Natural killer cell (primary cell): ENCODE results near the gene CATSPERE. TPM values are rescaled to one million over a fixed set of nuclear protein-coding genes. Genes with fewer than 3 reads are reported as not detected.

ENCODE experiments used
- ATAC-seq, 3 donors: fragments of 150-1000 bp in 2 of 3; fragments of 200-7000 bp in 1 of 3; cut with Tn5 transposase; 1 replicate in 1 of 3; 2 replicates in 2 of 3; pipeline ENCODE4 v1.10.0; 2021; ENCODE audit warnings: mild to moderate bottlenecking in 2 of 3, moderate library complexity in 2 of 3
- DNase-seq, 2 donors: peaks; one replicate each; pipeline versions ENCODE4 v3.0.0 to v3.0.0-alpha.2; 2013 to 2021; ENCODE audit warnings: mixed read lengths in 1 of 2
- H3K27ac ChIP-seq: one replicate; pipeline ENCODE4 v1.5.1; 2013; ENCODE audit warnings: mild to moderate bottlenecking, low read length
- H3K27me3 ChIP-seq: one replicate; pipeline ENCODE4 v1.6.1; 2013; ENCODE audit warnings: low read length; ENCODE audit not compliant: control insufficient read depth, insufficient read depth
- H3K36me3 ChIP-seq: one replicate; pipeline ENCODE4 v1.6.1; 2013; ENCODE audit warnings: low read length; ENCODE audit not compliant: control insufficient read depth, insufficient read depth
- H3K4me1 ChIP-seq: one replicate; pipeline ENCODE4 v1.6.1; 2013; ENCODE audit warnings: low read length; ENCODE audit not compliant: control insufficient read depth, insufficient read depth
- H3K4me3 ChIP-seq: one replicate; pipeline ENCODE4 v1.5.1; 2013; ENCODE audit warnings: low read length
- H3K9me3 ChIP-seq: one replicate; pipeline ENCODE4 v1.6.1; 2013; ENCODE audit warnings: low read length; ENCODE audit not compliant: control insufficient read depth, insufficient read depth
- H3K27ac Mint-ChIP-seq, 2 donors: one replicate each; pipeline ENCODE4 v1.8.0; 2022; ENCODE audit warnings: mild to moderate bottlenecking in 2 of 2, mixed read lengths in 2 of 2, moderate library complexity in 1 of 2
- H3K27me3 Mint-ChIP-seq, 2 donors: one replicate each; pipeline ENCODE4 v1.8.0; 2022; ENCODE audit warnings: low read depth in 2 of 2, mixed read lengths in 2 of 2
- H3K36me3 Mint-ChIP-seq: one replicate; pipeline ENCODE4 v1.8.0; 2022; ENCODE audit warnings: mixed read lengths
- H3K4me1 Mint-ChIP-seq, 2 donors: one replicate each; pipeline ENCODE4 v1.8.0; 2022; ENCODE audit warnings: mixed read lengths in 2 of 2
- H3K4me3 Mint-ChIP-seq: one replicate; pipeline ENCODE4 v1.8.0; 2022; ENCODE audit warnings: mild to moderate bottlenecking, moderate library complexity, mixed read lengths
- H3K9me3 Mint-ChIP-seq, 2 donors: one replicate each; pipeline ENCODE4 v1.8.0; 2022; ENCODE audit warnings: mixed read lengths in 2 of 2
- CTCF ChIP-seq: fragments of 200-600 bp; IDR thresholded peaks from one replicate; pipeline ENCODE4 v1.8.0; 2022; ENCODE audit warnings: antibody characterized with exemption
- WGBS: methylation state at CpG from one replicate; pipeline ENCODE4 v1.1.7; 2013; ENCODE audit warnings: missing lambda C conversion rate; ENCODE audit not compliant: insufficient coverage; 5-methylcytosine and 5-hydroxymethylcytosine counted together
- intact Hi-C: fragments of 100-400 bp; cut with micrococcal nuclease; formaldehyde crosslinking; loops from one replicate; pipeline ENCODE4 v1.14.2; 2022
- total RNA-seq, 4 donors: library from RNA; stranded (reverse); fragments of 120-200 nt in 1 of 4; gene quantifications; one replicate each; pipeline versions ENCODE4 v1.2.3 to v1.2.4, GENCODE V29; 2013 to 2022

CATSPERE gene
- total RNA-seq, 3 donors from 2014 or later (not counting 1 experiment from before 2014, with no cell fraction given), result 0.79 to 1.4 (median 0.80) TPM

- Mint-ChIP-seq H3K9me3 (no peaks in the 10 kb centered on the region), H3K4me3 (no peak overlapping the region), H3K27me3 (no peaks in the 10 kb centered on the region), H3K36me3 (peaks cover 30% of the 10 kb centered on the region), H3K27ac (peak overlapping the region in 1 of 2 donors; percentile 17), H3K4me1 (peaks cover 10 to 19% of the 10 kb centered on the region in 2 donors)
- Histone ChIP-seq H3K4me3 (no peak overlapping the region), H3K27me3 (no peaks in the 10 kb centered on the region), H3K36me3 (peaks cover 96% of the 10 kb centered on the region), H3K27ac (no peak overlapping the region), H3K9me3 (no peaks in the 10 kb centered on the region), H3K4me1 (no peaks in the 10 kb centered on the region)
- intact Hi-C loops, result no loop called here
- no peak for ATAC-seq
- TF ChIP-seq CTCF, result no peak
- no peak for DNase-seq
- WGBS, result 100% methylated on average over 1 of the region's 1 CpG
These were observed 46.5 kb upstream of the CATSPERE start for GRCh38 chr1:244414543-244414942.

GRCh38 chr1:244419024-244419423 is 42.0 kb upstream of the CATSPERE start:
- H3K27me3 ChIP-seq, result no peaks in the 10 kb centered on the region
- intact Hi-C loops, result no loop called here
- H3K27me3 Mint-ChIP-seq, result no peaks in the 10 kb centered on the region
- no peaks in the 10 kb centered on the region for H3K9me3 Mint-ChIP-seq
- H3K36me3 ChIP-seq, result peaks cover 96% of the 10 kb centered on the region
- no peaks in the 10 kb centered on the region for H3K4me1 ChIP-seq
- no peak for DNase-seq
- WGBS, result 100% methylated on average over 4 of the region's 4 CpGs
- no peak overlapping the region for H3K4me3 ChIP-seq
- no peaks in the 10 kb centered on the region for H3K9me3 ChIP-seq
- no peak overlapping the region for H3K27ac ChIP-seq
- peaks cover 9 to 14% of the 10 kb centered on the region in 2 donors for H3K4me1 Mint-ChIP-seq
- peaks cover 33% of the 10 kb centered on the region for H3K36me3 Mint-ChIP-seq
- no peak for TF ChIP-seq CTCF
- peak overlapping the region; percentile 9 to 35 for H3K27ac Mint-ChIP-seq
- no peak overlapping the region for H3K4me3 Mint-ChIP-seq
- ATAC-seq, result no peak

GRCh38 chr1:244422174-244422573 is 38.9 kb upstream of the CATSPERE start:
- intact Hi-C loops, result no loop called here
- TF ChIP-seq CTCF, result no peak
- Mint-ChIP-seq H3K36me3 (peaks cover 26% of the 10 kb centered on the region), H3K4me1 (peaks cover 18 to 34% of the 10 kb centered on the region in 2 donors), H3K27ac (peak overlapping the region; percentile 9 to 35), H3K27me3 (no peaks in the 10 kb centered on the region), H3K9me3 (no peaks in the 10 kb centered on the region), H3K4me3 (no peak overlapping the region)
- H3K27ac ChIP-seq, result no peak overlapping the region
- ATAC-seq (no peak), DNase-seq (no peak)
- no peak overlapping the region for H3K4me3 ChIP-seq
- no peaks in the 10 kb centered on the region for H3K9me3 ChIP-seq
- WGBS, result 88% methylated on average over 1 of the region's 1 CpG
- H3K27me3 ChIP-seq, result no peaks in the 10 kb centered on the region
- no peaks in the 10 kb centered on the region for H3K4me1 ChIP-seq
- H3K36me3 ChIP-seq, result peaks cover 72% of the 10 kb centered on the region

- H3K36me3 Mint-ChIP-seq, result peaks cover 21% of the 10 kb centered on the region
- DNase-seq, result no peak
- H3K4me1 Mint-ChIP-seq, result peaks cover 28 to 30% of the 10 kb centered on the region in 2 donors
- no peak for ATAC-seq
- H3K9me3 Mint-ChIP-seq, result no peaks in the 10 kb centered on the region
- 92% methylated on average over 1 of the region's 2 CpGs for WGBS
- Histone ChIP-seq H3K4me1 (peaks cover 4% of the 10 kb centered on the region), H3K27me3 (no peaks in the 10 kb centered on the region), H3K36me3 (peaks cover 50% of the 10 kb centered on the region), H3K27ac (no peak overlapping the region), H3K4me3 (no peak overlapping the region), H3K9me3 (no peaks in the 10 kb centered on the region)
- H3K27me3 Mint-ChIP-seq, result no peaks in the 10 kb centered on the region
- intact Hi-C loops, result no loop called here
- peak overlapping the region; percentile 45 to 53 for H3K27ac Mint-ChIP-seq
- H3K4me3 Mint-ChIP-seq, result no peak overlapping the region
- TF ChIP-seq CTCF, result no peak
These were observed 36.3 kb upstream of the CATSPERE start for GRCh38 chr1:244424649-244425334.
